Esophagus squamous epithelium (tissue), 5 donors: ENCODE measurements around the gene IFT80. TPM values are rescaled to one million over a fixed set of nuclear protein-coding genes. Genes with fewer than 3 reads are reported as not detected.
"Not testable (repeated sequence)": the region's sequence is repeated elsewhere in the genome, so short reads cannot be mapped to it uniquely, and the experiment has no call there.

Source experiments
- DNase-seq: peaks from one replicate; lab custom pipeline; 2025; lab: John Stamatoyannopoulos, UW
- H3K27ac ChIP-seq, 4 donors: fragments of 200-600 bp; sonication (generic); one replicate each; pipeline ENCODE4 v1.5.1; 2016 to 2019; ENCODE audit warnings: mild to moderate bottlenecking in 1 of 4
- H3K27me3 ChIP-seq, 4 donors: fragments of 200-600 bp; sonication (generic); 1 replicate in 3 of 4; 2 replicates in 1 of 4; pipeline versions ENCODE4 v1.5.1 to v1.6.0; 2017 to 2021; ENCODE audit warnings: antibody characterized with exemption in 1 of 4
- H3K36me3 ChIP-seq, 3 donors: fragments of 200-600 bp; sonication (generic); one replicate each; pipeline ENCODE4 v1.5.1; 2016 to 2019
- H3K4me1 ChIP-seq, 3 donors: fragments of 200-600 bp; sonication (generic); one replicate each; pipeline ENCODE4 v1.5.1; 2017 to 2019
- H3K4me3 ChIP-seq, 4 donors: fragments of 200-600 bp; sonication (generic); 1 replicate in 3 of 4; 2 replicates in 1 of 4; pipeline ENCODE4 v1.5.1; 2016 to 2019; ENCODE audit warnings: mild to moderate bottlenecking in 2 of 4, moderate library complexity in 1 of 4
- H3K9me3 ChIP-seq, 3 donors: fragments of 200-600 bp; sonication (generic); one replicate each; pipeline ENCODE4 v1.5.1; 2016 to 2019
- POLR2A ChIP-seq, 4 donors: fragments of 450-650 bp; IDR thresholded peaks; one replicate each; pipeline ENCODE4 v1.6.1; 2017; ENCODE audit warnings: antibody characterized with exemption in 4 of 4, mild to moderate bottlenecking in 4 of 4, moderate library complexity in 3 of 4
- WGBS, 2 donors: methylation state at CpG; one replicate each; pipeline ENCODE4 v1.1.5; 2018; 5-methylcytosine and 5-hydroxymethylcytosine counted together
- intact Hi-C: fragments of 100-400 bp; cut with DNase I; formaldehyde crosslinking; loops from one replicate; pipeline ENCODE4 v1.15.0; 2022
- total RNA-seq, 4 donors: library from RNA; depleted of rRNA; stranded (reverse); fragments of >200 nt; gene quantifications; one replicate each; pipeline ENCODE4 v1.1.0, GENCODE V29; 2016
- TF ChIP-seq, protein P1 (sequence below), 6 experiments: fragments of 450-650 bp in 4 of 6; fragments of 200-600 bp in 2 of 6; sonication (generic) in 2 of 6; IDR thresholded peaks; one replicate each; pipeline ENCODE4 v1.5.1; 2016 to 2019; ENCODE audit warnings: antibody characterized with exemption in 6 of 6, mild to moderate bottlenecking in 4 of 6, moderate library complexity in 4 of 6
- donor health status: DM: yes; HTN: yes; CAD: no.

The IFT80 gene
- total RNA-seq, 4 donors from 2014 or later, result 10.8 to 20.4 (median 14.9) TPM

DNA sequence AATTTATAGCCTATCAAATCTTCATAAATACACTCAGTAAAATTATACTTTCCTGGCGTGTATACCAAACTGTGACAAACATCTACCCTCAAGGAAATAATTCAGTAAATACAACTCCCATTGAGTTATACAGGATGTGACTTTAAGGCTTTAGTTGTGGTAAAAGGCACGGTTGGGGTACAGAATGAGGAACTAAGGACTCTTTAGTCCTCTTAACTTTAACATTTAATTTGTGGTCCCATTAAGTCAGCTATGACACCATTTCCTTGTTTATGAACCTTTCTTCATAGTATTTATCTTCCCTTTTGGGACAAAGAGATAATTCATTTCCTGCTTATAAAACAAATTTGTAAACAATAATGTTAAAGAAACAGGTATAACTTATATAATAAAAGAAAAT is 30.2 kb downstream of the IFT80 start:
- H3K36me3 ChIP-seq, result peaks cover 0 to 35% (median 0%) of the 10 kb centered on the region in 3 donors
- WGBS, 2 donors, result 72 to 73% methylated on average over 2 of the region's 2 CpGs
- intact Hi-C loops, result no loop called here
- H3K4me1 ChIP-seq, result no peaks in the 10 kb centered on the region
- DNase-seq, result no peak
- H3K27me3 ChIP-seq, result no peaks in the 10 kb centered on the region
- H3K9me3 ChIP-seq, result no peaks in the 10 kb centered on the region
- TF ChIP-seq, protein P1, sequence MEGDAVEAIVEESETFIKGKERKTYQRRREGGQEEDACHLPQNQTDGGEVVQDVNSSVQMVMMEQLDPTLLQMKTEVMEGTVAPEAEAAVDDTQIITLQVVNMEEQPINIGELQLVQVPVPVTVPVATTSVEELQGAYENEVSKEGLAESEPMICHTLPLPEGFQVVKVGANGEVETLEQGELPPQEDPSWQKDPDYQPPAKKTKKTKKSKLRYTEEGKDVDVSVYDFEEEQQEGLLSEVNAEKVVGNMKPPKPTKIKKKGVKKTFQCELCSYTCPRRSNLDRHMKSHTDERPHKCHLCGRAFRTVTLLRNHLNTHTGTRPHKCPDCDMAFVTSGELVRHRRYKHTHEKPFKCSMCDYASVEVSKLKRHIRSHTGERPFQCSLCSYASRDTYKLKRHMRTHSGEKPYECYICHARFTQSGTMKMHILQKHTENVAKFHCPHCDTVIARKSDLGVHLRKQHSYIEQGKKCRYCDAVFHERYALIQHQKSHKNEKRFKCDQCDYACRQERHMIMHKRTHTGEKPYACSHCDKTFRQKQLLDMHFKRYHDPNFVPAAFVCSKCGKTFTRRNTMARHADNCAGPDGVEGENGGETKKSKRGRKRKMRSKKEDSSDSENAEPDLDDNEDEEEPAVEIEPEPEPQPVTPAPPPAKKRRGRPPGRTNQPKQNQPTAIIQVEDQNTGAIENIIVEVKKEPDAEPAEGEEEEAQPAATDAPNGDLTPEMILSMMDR (IDR thresholded peaks at IDR 0.05), result no peak
- TF ChIP-seq POLR2A (IDR thresholded peaks at IDR 0.05), result no peak
- H3K4me3 ChIP-seq, result no peak overlapping the region
- no peak overlapping the region for H3K27ac ChIP-seq

DNA sequence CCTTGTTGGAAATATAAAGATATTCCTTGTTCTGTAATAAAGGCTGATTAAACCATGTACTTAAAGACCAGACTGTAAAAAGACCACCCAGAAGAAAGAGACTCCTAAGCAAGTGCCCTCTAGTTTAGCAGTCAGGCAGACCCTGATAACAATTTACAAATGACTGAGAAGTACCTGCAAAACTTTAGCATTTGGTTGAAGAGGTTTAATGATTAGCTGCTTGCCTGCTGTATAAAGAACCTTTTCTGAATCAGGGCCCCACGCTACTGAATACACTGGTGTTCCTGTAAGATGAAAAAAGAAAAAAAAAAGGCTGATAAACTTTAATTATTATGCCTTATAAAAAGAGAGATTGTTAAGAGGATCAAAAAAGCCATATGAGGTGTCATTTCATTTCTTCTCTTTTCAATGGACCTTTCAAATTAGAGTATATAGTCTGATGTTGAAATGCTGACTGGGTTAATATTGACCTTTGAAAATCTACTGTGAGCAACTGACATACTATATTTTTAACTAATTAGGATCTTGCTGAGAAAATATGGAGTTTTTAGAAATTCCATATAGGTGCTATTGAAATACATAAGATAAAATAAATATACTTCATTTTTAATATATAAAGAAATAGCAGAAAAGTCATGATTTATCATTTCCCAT is 33.0 kb downstream of the IFT80 start:
- Histone ChIP-seq H3K36me3 (peaks cover 0 to 28% (median 0%) of the 10 kb centered on the region in 3 donors), H3K27ac (no peak overlapping the region), H3K27me3 (no peaks in the 10 kb centered on the region), H3K4me3 (no peak overlapping the region), H3K4me1 (no peaks in the 10 kb centered on the region), H3K9me3 (no peaks in the 10 kb centered on the region)
- no peak for TF ChIP-seq POLR2A (IDR thresholded peaks at IDR 0.05)
- TF ChIP-seq, protein P1 (IDR thresholded peaks at IDR 0.05), result no peak
- WGBS, 2 donors, result 97 to 100% methylated on average over 1 of the region's 1 CpG
- no peak for DNase-seq
- intact Hi-C loops, result no loop called here

DNA sequence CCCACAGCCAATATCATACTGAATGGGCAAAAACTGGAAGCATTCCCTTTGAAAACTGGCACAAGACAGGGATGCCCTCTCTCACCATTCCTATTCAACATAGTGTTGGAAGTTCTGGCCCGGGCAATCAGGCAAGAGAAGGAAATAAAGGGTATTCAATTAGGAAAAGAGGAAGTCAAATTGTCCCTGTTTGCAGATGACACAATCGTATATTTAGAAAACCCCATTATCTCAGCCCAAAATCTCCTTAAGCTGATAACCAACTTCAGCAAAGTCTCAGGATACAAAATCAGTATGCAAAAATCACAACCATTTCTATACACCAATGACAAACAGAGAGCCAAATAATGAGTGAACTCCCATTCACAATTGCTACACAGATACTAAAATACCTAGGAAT is 36.1 kb downstream of the IFT80 start:
- H3K9me3 ChIP-seq, H3K4me1 ChIP-seq, H3K4me3 ChIP-seq, H3K27me3 ChIP-seq, DNase-seq, H3K27ac ChIP-seq, intact Hi-C loops: not testable (repeated sequence)
- WGBS, 2 donors, result 71 to 86% methylated on average over 2 of the region's 2 CpGs
- peaks cover 0 to 34% (median 0%) of the 10 kb centered on the region in 3 donors for H3K36me3 ChIP-seq

GRCh38 chr3:160355826-160356225 is 43.2 kb downstream of the IFT80 start:
- WGBS, 2 donors, result 89 to 93% methylated on average over 4 of the region's 4 CpGs
- TF ChIP-seq, protein P1 (IDR thresholded peaks at IDR 0.05), result no peak
- TF ChIP-seq POLR2A (IDR thresholded peaks at IDR 0.05), result no peak
- H3K27me3 ChIP-seq, result no peaks in the 10 kb centered on the region
- no peak overlapping the region for H3K4me3 ChIP-seq
- no peaks in the 10 kb centered on the region for H3K9me3 ChIP-seq
- intact Hi-C loops, result no loop called here
- no peaks in the 10 kb centered on the region for H3K4me1 ChIP-seq
- no peak overlapping the region for H3K27ac ChIP-seq
- no peak for DNase-seq
- H3K36me3 ChIP-seq, result peaks cover 0 to 31% (median 0%) of the 10 kb centered on the region in 3 donors

DNA sequence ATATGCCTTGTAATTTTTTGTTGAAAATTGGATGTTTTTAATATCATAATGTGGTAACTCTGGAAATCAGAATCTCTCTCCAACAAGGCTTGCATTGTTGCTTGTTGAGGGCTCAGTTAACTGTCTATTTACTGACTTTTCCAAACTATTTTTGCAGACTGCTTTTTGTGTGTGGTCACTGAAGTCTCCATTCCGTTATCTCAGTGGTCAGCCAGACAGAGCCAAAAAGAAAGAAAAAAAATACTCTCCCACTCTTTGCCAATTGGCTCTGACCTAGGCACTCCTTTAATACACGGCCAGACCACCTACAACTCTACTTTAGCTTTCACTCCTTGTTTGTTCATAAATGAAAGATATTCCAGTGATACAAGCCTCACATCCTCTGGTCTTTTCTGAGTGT is 52.5 kb downstream of the IFT80 start:
- intact Hi-C loops, result loop anchor here (10.0 kb wide), 1 partner anchor 182 kb away; no protein-coding TSS in a partner anchor
- no peaks in the 10 kb centered on the region for H3K9me3 ChIP-seq
- no peaks in the 10 kb centered on the region for H3K27me3 ChIP-seq
- 74 to 78% methylated on average over 2 of the region's 2 CpGs for WGBS, 2 donors
- H3K36me3 ChIP-seq, result no peaks in the 10 kb centered on the region
- no peaks in the 10 kb centered on the region for H3K4me1 ChIP-seq
- TF ChIP-seq POLR2A (IDR thresholded peaks at IDR 0.05), result no peak
- TF ChIP-seq, protein P1 (IDR thresholded peaks at IDR 0.05), result no peak
- no peak overlapping the region for H3K27ac ChIP-seq
- DNase-seq, result no peak
- no peak overlapping the region for H3K4me3 ChIP-seq
